Mesendoderm (in vitro differentiated cells): ENCODE results near the gene CDC42EP3.

ENCODE experiments used
- DNase-seq: peaks from one replicate; pipeline ENCODE4 v3.0.0; 2013
- H2AK5ac ChIP-seq: 2 replicates; pipeline ENCODE4 v1.6.1; 2013; ENCODE audit warnings: low read length, inconsistent platforms
- H2BK120ac ChIP-seq: 2 replicates; pipeline ENCODE4 v1.6.1; 2013; ENCODE audit warnings: low read depth, mild to moderate bottlenecking, low read length, moderate library complexity, mixed read lengths
- H2BK15ac ChIP-seq: replicated peaks from 2 replicates; pipeline ENCODE4 v1.6.1; 2013; ENCODE audit warnings: low read depth, mild to moderate bottlenecking, moderate library complexity
- H2BK5ac ChIP-seq: 2 replicates; pipeline ENCODE4 v1.6.1; 2013; ENCODE audit warnings: low read length, inconsistent platforms
- H3K18ac ChIP-seq: 2 replicates; pipeline ENCODE4 v1.6.1; 2013; ENCODE audit warnings: mild to moderate bottlenecking, low read length, mixed read lengths
- H3K23ac ChIP-seq: one replicate; pipeline ENCODE4 v1.6.1; 2013; ENCODE audit warnings: low read length
- H3K27ac ChIP-seq: 2 replicates; pipeline ENCODE4 v1.5.1; 2013; ENCODE audit warnings: low read depth, mild to moderate bottlenecking, inconsistent platforms, low read length, moderate library complexity
- H3K27me3 ChIP-seq: 2 replicates; pipeline ENCODE4 v1.6.1; 2013; ENCODE audit warnings: low read length, control low read depth, mild to moderate bottlenecking, inconsistent platforms; ENCODE audit not compliant: insufficient read depth, poor library complexity
- H3K36me3 ChIP-seq: 2 replicates; pipeline ENCODE4 v1.6.1; 2013; ENCODE audit warnings: low read length, inconsistent platforms; ENCODE audit not compliant: control insufficient read depth, insufficient read depth
- H3K4ac ChIP-seq: one replicate; pipeline ENCODE4 v1.6.1; 2013; ENCODE audit warnings: low read depth, mild to moderate bottlenecking, low read length, moderate library complexity
- H3K4me1 ChIP-seq: 2 replicates; pipeline ENCODE4 v1.6.1; 2013; ENCODE audit warnings: low read depth, low read length, inconsistent platforms; ENCODE audit not compliant: control insufficient read depth
- H3K4me2 ChIP-seq: 2 replicates; pipeline ENCODE4 v1.6.1; 2013; ENCODE audit warnings: low read length
- H3K4me3 ChIP-seq: 2 replicates; pipeline ENCODE4 v1.5.1; 2013; ENCODE audit warnings: mild to moderate bottlenecking, low read length
- H3K56ac ChIP-seq: one replicate; pipeline ENCODE4 v1.6.1; 2013; ENCODE audit warnings: low read length
- H3K79me1 ChIP-seq: 2 replicates; pipeline ENCODE4 v1.6.1; 2013; ENCODE audit warnings: low read length, inconsistent platforms
- H3K79me2 ChIP-seq: 2 replicates; pipeline ENCODE4 v1.6.1; 2013; ENCODE audit warnings: mild to moderate bottlenecking, low read length; ENCODE audit not compliant: control insufficient read depth, insufficient read depth
- H3K9ac ChIP-seq: 2 replicates; pipeline ENCODE4 v1.6.1; 2013; ENCODE audit warnings: low read length, inconsistent platforms
- H4K5ac ChIP-seq: one replicate; pipeline ENCODE4 v1.6.1; 2013; ENCODE audit warnings: low read length
- H4K8ac ChIP-seq: one replicate; pipeline ENCODE4 v1.6.1; 2013; ENCODE audit warnings: low read depth, mild to moderate bottlenecking, control low read depth, low read length, moderate library complexity
- WGBS: extraction: QIAGEN DNeasy Blood & Tissue Kit; methylation state at CpG from one replicate; pipeline ENCODE4 v1.1.7; 2013; ENCODE audit warnings: low lambda C conversion rate, missing lambda C conversion rate; ENCODE audit not compliant: insufficient coverage; ENCODE audit errors: extremely low coverage; 5-methylcytosine and 5-hydroxymethylcytosine counted together

Gene CDC42EP3

DNA sequence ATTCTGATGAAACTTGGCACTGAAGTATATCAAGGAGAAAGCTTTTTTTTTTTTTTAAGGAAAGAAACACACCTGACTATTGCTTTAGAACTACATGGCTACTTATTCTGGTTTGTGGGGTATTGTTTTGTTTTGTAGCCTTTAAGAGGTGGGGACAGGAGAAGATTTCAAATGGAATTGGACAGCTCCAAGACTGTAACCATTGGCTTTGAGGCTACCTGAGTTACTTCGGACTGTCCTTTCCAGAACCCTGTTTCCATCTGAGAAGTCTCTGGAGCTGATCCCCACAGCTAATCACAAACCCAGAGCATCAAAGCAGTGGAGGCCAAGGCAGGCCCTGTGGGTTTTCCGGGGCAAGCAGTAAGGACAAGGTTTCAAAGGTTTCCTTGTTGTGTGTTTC is 4.7 kb downstream of the CDC42EP3 start:
- peaks cover 59% of the 10 kb centered on the region for H3K79me2 ChIP-seq
- H3K4me3 ChIP-seq, result no peak overlapping the region
- H3K4ac ChIP-seq, result no peak overlapping the region

DNA sequence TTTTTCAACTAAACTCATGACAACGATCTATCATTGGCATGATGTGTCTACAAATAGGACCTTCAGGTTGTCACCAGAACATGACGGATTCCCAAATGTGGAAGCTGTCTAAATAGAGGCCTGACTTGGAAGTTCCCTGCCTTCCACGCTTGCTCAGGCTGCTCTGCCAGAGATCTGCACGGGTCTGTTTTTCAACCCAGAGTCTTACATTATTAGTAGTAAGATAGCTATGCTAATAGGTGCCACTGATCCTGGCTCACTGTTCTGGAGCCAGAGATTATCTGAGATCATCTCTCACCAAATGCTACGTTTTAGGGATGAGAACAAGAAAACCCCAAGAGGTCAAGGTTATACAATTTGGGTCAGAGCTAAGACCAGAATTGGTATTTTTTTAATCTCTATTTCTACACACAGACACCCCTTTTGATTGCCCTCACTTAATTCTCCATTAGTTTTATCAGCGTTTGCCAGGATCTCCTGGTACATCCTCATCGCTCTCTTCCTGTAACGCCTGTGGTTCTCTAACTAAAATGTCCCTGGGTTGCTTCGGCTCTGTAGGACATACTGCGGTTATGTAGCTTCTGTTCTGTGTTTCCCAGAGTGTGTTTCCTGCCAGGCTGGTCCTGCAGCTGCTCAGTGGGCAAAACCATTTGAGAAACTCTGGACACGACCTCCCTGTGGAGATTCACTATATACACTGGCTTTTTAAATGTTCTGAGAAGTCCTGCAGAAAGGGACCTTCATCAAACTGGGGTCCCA is 5.7 kb downstream of the CDC42EP3 start:
- Histone ChIP-seq H3K4ac (peak overlapping the region; percentile 0), H3K79me1 (peaks cover 23% of the 10 kb centered on the region), H3K4me2 (no peak overlapping the region), H3K9ac (no peak overlapping the region), H3K79me2 (peaks cover 59% of the 10 kb centered on the region), H3K36me3 (no peaks in the 10 kb centered on the region), H3K27me3 (no peaks in the 10 kb centered on the region), H2AK5ac (no peak overlapping the region), H4K5ac (no peak overlapping the region), H3K18ac (no peak overlapping the region), H3K4me3 (no peak overlapping the region), H3K27ac (no peak overlapping the region), H2BK15ac (no peak overlapping the region), H2BK120ac (no peak overlapping the region), H2BK5ac (no peak overlapping the region), H3K4me1 (peaks cover 3% of the 10 kb centered on the region), H3K56ac (no peak overlapping the region), H3K23ac (no peak overlapping the region), H4K8ac (no peak overlapping the region)
- no peak for DNase-seq
- no CpG with 5 or more reads among the region's 11 CpGs for WGBS

More for the DNA sequence above, 4.7 kb downstream of the CDC42EP3 start:
- Histone ChIP-seq H2AK5ac (no peak overlapping the region), H3K79me1 (peaks cover 18% of the 10 kb centered on the region), H3K23ac (no peak overlapping the region), H3K4me1 (peaks cover 3% of the 10 kb centered on the region), H4K5ac (no peak overlapping the region), H2BK15ac (no peak overlapping the region), H2BK120ac (no peak overlapping the region), H3K18ac (no peak overlapping the region), H3K27me3 (no peaks in the 10 kb centered on the region), H3K27ac (no peak overlapping the region), H3K56ac (no peak overlapping the region), H3K9ac (no peak overlapping the region), H3K36me3 (no peaks in the 10 kb centered on the region), H2BK5ac (no peak overlapping the region), H3K4me2 (no peak overlapping the region), H4K8ac (no peak overlapping the region)
- no peak for DNase-seq
- WGBS, result no CpG with 5 or more reads among the region's 2 CpGs

DNA sequence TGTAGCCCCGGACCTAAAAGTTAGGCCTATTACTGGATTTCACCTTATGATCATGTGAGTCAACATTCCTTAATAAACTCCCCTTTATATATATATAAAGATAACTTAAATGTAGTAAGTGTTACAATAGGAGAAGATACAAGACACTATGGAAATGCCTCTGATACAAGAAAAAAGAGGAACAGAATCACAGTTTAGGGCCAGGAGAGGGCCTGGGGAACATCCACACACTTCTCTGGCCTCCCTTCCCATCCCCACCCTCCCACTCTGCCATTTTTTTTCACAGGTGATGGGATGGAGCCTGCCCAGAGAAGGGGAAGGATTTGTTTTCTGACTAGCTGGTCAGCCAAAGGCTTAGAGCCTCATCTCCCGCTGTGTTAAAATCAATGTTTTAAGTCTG is 6.4 kb downstream of the CDC42EP3 start:
- WGBS, result no CpG with 5 or more reads among the region's 2 CpGs
- no peaks in the 10 kb centered on the region for H3K36me3 ChIP-seq

DNA sequence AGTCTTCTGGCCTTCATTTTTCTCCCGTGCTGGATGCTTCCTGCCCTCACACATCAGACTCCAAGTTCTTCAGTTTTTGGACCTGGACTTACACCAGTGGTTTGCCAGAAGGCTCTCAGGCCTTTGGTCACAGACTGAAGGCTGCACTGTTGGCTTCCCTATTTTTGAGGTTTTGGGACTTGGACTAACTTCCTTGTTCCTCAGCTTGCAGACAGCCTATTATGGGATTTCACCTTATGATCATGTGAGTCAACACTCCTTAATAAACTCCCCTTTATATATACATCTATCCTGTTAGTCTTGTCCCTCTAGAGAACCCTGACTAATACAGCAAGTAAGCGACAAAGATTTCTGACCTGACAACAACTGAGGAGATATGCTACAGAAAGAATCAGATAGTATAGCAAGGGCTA is 7.2 kb downstream of the CDC42EP3 start:
- Histone ChIP-seq H3K56ac (no peak overlapping the region), H2BK120ac (no peak overlapping the region), H2BK15ac (no peak overlapping the region), H3K18ac (no peak overlapping the region), H2AK5ac (no peak overlapping the region), H4K8ac (no peak overlapping the region), H3K79me1 (peaks cover 22% of the 10 kb centered on the region), H4K5ac (no peak overlapping the region), H3K23ac (no peak overlapping the region), H2BK5ac (no peak overlapping the region), H3K36me3 (no peaks in the 10 kb centered on the region), H3K4me1 (peaks cover 7% of the 10 kb centered on the region), H3K9ac (no peak overlapping the region), H3K27me3 (no peaks in the 10 kb centered on the region), H3K4me2 (no peak overlapping the region), H3K4ac (no peak overlapping the region), H3K27ac (no peak overlapping the region), H3K79me2 (peaks cover 46% of the 10 kb centered on the region), H3K4me3 (no peak overlapping the region)
- no CpG with 5 or more reads among the region's 2 CpGs for WGBS
- DNase-seq, result no peak

More for the DNA sequence above, 6.4 kb downstream of the CDC42EP3 start:
- no peak overlapping the region for H3K27ac ChIP-seq
- H3K4me3 ChIP-seq, result no peak overlapping the region
- H2BK120ac ChIP-seq, result no peak overlapping the region
- no peak overlapping the region for H3K23ac ChIP-seq
- DNase-seq, result no peak
- no peak overlapping the region for H3K9ac ChIP-seq
- no peaks in the 10 kb centered on the region for H3K27me3 ChIP-seq
- H3K56ac ChIP-seq, result no peak overlapping the region
- no peak overlapping the region for H2BK5ac ChIP-seq
- H2BK15ac ChIP-seq, result no peak overlapping the region
- peaks cover 52% of the 10 kb centered on the region for H3K79me2 ChIP-seq
- H3K4me2 ChIP-seq, result no peak overlapping the region
- no peak overlapping the region for H2AK5ac ChIP-seq
- H4K5ac ChIP-seq, result no peak overlapping the region
- H3K4ac ChIP-seq, result no peak overlapping the region
- H3K79me1 ChIP-seq, result peaks cover 23% of the 10 kb centered on the region
- peaks cover 3% of the 10 kb centered on the region for H3K4me1 ChIP-seq
- no peak overlapping the region for H4K8ac ChIP-seq
- no peak overlapping the region for H3K18ac ChIP-seq

DNA sequence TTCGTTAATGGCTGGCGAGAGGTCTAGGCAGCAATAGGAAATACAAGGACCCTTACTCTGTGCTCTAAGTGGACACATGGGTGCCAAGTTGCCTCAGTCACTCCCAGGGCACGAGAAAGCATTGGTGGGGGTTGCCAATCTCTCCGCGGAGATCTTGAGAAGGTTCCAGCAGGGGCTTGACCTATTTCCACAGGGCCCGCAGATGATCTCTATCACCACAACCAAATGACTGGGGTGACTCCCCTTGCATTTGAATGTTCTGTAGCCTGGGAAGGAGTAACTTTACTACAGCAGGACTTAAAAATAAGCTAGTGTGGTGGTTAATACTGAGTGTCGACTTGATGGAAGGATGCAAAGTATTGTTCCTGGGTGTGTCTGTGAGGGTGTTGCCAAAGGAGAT is 8.1 kb downstream of the CDC42EP3 start:
- Histone ChIP-seq H3K56ac (no peak overlapping the region), H4K5ac (no peak overlapping the region), H2BK15ac (no peak overlapping the region), H2BK5ac (no peak overlapping the region), H3K18ac (no peak overlapping the region), H3K23ac (no peak overlapping the region), H3K79me2 (peaks cover 40% of the 10 kb centered on the region), H3K4me1 (peaks cover 10% of the 10 kb centered on the region), H3K9ac (no peak overlapping the region), H3K27me3 (no peaks in the 10 kb centered on the region), H3K4me2 (no peak overlapping the region), H2AK5ac (no peak overlapping the region), H4K8ac (no peak overlapping the region), H3K4me3 (no peak overlapping the region), H3K36me3 (no peaks in the 10 kb centered on the region), H2BK120ac (no peak overlapping the region), H3K27ac (no peak overlapping the region), H3K4ac (no peak overlapping the region), H3K79me1 (peaks cover 21% of the 10 kb centered on the region)
- no CpG with 5 or more reads among the region's 7 CpGs for WGBS
- DNase-seq, result no peak

DNA sequence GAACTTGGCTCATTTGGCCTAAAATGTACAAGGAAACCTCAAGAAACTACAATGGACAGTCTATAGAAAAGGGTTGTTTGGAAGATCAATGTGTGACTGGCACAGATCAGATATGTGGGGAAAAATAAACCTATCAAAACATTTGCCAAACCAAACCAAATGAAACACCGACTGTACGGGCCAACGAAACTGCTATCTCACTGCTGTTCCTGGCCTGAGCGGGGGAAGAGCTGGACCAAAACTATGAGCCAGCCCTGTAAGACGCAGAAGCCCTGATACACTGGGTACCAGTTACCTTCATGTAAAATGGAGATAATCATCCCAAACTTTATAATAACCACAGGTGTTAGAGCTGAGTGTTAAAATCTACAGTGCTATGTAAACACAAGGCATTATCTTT is 11.7 kb downstream of the CDC42EP3 start:
- H3K79me2 ChIP-seq, result peaks cover 33% of the 10 kb centered on the region
- peak overlapping the region; percentile 25 for H3K18ac ChIP-seq
- no peak overlapping the region for H4K5ac ChIP-seq
- WGBS, result no CpG with 5 or more reads among the region's 5 CpGs
- no peak overlapping the region for H3K23ac ChIP-seq
- peaks cover 27% of the 10 kb centered on the region for H3K79me1 ChIP-seq
- no peak overlapping the region for H3K4me3 ChIP-seq
- no peak overlapping the region for H3K27ac ChIP-seq
- DNase-seq, result no peak
- H2AK5ac ChIP-seq, result no peak overlapping the region
- H3K4ac ChIP-seq, result no peak overlapping the region
- no peak overlapping the region for H3K56ac ChIP-seq
- peaks cover 38% of the 10 kb centered on the region for H3K4me1 ChIP-seq
- H2BK5ac ChIP-seq, result no peak overlapping the region
- H3K4me2 ChIP-seq, result no peak overlapping the region
- no peak overlapping the region for H3K9ac ChIP-seq
- no peak overlapping the region for H4K8ac ChIP-seq
- no peak overlapping the region for H2BK15ac ChIP-seq
- no peaks in the 10 kb centered on the region for H3K27me3 ChIP-seq
- H3K36me3 ChIP-seq, result no peaks in the 10 kb centered on the region
- H2BK120ac ChIP-seq, result no peak overlapping the region
